Measurements from ENCODE around the gene PEX11G. TPM values are rescaled to one million over a fixed set of nuclear protein-coding genes. Genes with fewer than 3 reads are reported as not detected.

Gene PEX11G
- total RNA-seq, 1 experiment from 2014 or later, result 2.8 TPM

GRCh38 chr19:7521551-7522071 lies 32.8 kb upstream of the PEX11G start:
- Mint-ChIP-seq H3K27ac (peak overlapping the region; percentile 7 to 45 (median 17); a peak in 5 of 7 replicates), H3K4me3 (peak overlapping the region; percentile 58 to 79), H3K27me3 (ENCODE audit: low read depth) (no peaks in the 10 kb centered on the region; the same call in 1 of the 2 replicates), H3K9me3 (no peaks in the 10 kb centered on the region), H3K36me3 (ENCODE audit: insufficient read depth in 1 of 3, low read depth in 3 of 3) (peaks cover 3 to 30% (median 20%) of the 10 kb centered on the region in 3 experiments; a peak in 5 of 7 replicates), H3K4me1 (peaks cover 12 to 15% of the 10 kb centered on the region in 2 experiments)
- no peak overlapping the region for H3K14ac ChIP-seq (ENCODE audit: insufficient read depth, low read length)
- H3K23me2 ChIP-seq (ENCODE audit: insufficient read length, low read depth, low read length, poor library complexity, severe bottlenecking), result peaks cover 19% of the 10 kb centered on the region
- peaks cover 4% of the 10 kb centered on the region; the same call in 1 of the 2 replicates for H3K4me1 ChIP-seq (ENCODE audit: insufficient read depth, low read length)
- DNase-seq, result no peak
- no peak overlapping the region for H2AK5ac ChIP-seq (ENCODE audit: insufficient read length, low read length)
- H2BK15ac ChIP-seq (ENCODE audit: low read depth, low read length), result no peak overlapping the region
- no peaks in the 10 kb centered on the region for H3K79me1 ChIP-seq (ENCODE audit: insufficient read depth, low read depth, low read length, poor library complexity, severe bottlenecking)
- H3K27me3 ChIP-seq (ENCODE audit: insufficient read depth, low read length), result no peaks in the 10 kb centered on the region
- no peak overlapping the region for H2BK20ac ChIP-seq (ENCODE audit: low read depth, low read length, poor library complexity, severe bottlenecking)
- H4K8ac ChIP-seq (replicated peaks; ENCODE audit: insufficient read length, low read depth, low read length), result no peak overlapping the region
- WGBS (ENCODE audit: extremely low coverage, insufficient read length, low lambda C conversion rate), result no CpG with 5 or more reads among the region's 10 CpGs
- H3K56ac ChIP-seq (ENCODE audit: insufficient read length, low read depth, low read length), result no peak overlapping the region
- H3K23ac ChIP-seq (ENCODE audit: insufficient read length, low read depth, low read length), result no peak overlapping the region
- no peak overlapping the region for H4K5ac ChIP-seq (ENCODE audit: insufficient read length, low read depth, low read length)
- no peak overlapping the region for H3K18ac ChIP-seq (ENCODE audit: insufficient read length, low read depth, low read length)
- no peaks in the 10 kb centered on the region for H3K9me3 ChIP-seq (ENCODE audit: control insufficient read depth, low read depth, low read length)
- H4K91ac ChIP-seq (ENCODE audit: insufficient read length, low read depth, low read length), result no peak overlapping the region
- H2BK12ac ChIP-seq (ENCODE audit: insufficient read length, low read depth, low read length), result no peak overlapping the region
- no peak overlapping the region for H3K4ac ChIP-seq (ENCODE audit: low read depth, low read length)
- no peak overlapping the region for H3K9ac ChIP-seq (ENCODE audit: extremely low read depth, insufficient read length, low read length)
- no peaks in the 10 kb centered on the region for H3K79me2 ChIP-seq (ENCODE audit: insufficient read depth, low read length)
- no peak for TF ChIP-seq CTCF (conservative IDR thresholded peaks at IDR 0.05)
- H3K27ac ChIP-seq (ENCODE audit: insufficient read length, low read depth, low read length), result no peak overlapping the region
- H2AFZ ChIP-seq (ENCODE audit: low read length), result no peak overlapping the region
- no peaks in the 10 kb centered on the region for H4K20me1 ChIP-seq (ENCODE audit: control insufficient read depth, insufficient read depth, insufficient read length)
- H2BK120ac ChIP-seq (ENCODE audit: low read depth, low read length, poor library complexity, severe bottlenecking), result no peak overlapping the region
- H3K4me2 ChIP-seq (ENCODE audit: insufficient read depth, insufficient read length, low read length), result peak overlapping the region; percentile 79
- no peak overlapping the region for H3T11ph ChIP-seq (ENCODE audit: low read length)
- H2BK5ac ChIP-seq (ENCODE audit: insufficient read length, low read length), result no peak overlapping the region

All from H9 (cell line).